Activated T-cell treated with anti-CD3 and anti-CD28 coated beads for 24 hours (primary cell): Measurements from ENCODE around the gene CBX3.
"Not testable (repeated sequence)": the region's sequence is repeated elsewhere in the genome, so short reads cannot be mapped to it uniquely, and the experiment has no call there.

Experiments
- DNase-seq: peaks from one replicate; pipeline ENCODE4 v3.0.0-alpha.2; 2020; ENCODE audit warnings: low read depth

Gene CBX3

GRCh38 chr7:26201247-26202018, at the start of gene CBX3:
Gene CBX3, plus strand, starts transcription at chr7:26201745. Its CDS starts 1,254 bp downstream, at chr7:26202999.
- peak; percentile 87 for DNase-seq

GRCh38 chr7:26151953-26152781, 49.4 kb upstream of the CBX3 start, which contains the start of gene NFE2L3:
Gene NFE2L3, plus strand, starts transcription at chr7:26152198. Its CDS starts 301 bp downstream, at chr7:26152499.
- peak; percentile 82 for DNase-seq

GRCh38 chr7:26152782-26153240, 48.7 kb upstream of the CBX3 start:
- peak; percentile 20 for DNase-seq

DNA sequence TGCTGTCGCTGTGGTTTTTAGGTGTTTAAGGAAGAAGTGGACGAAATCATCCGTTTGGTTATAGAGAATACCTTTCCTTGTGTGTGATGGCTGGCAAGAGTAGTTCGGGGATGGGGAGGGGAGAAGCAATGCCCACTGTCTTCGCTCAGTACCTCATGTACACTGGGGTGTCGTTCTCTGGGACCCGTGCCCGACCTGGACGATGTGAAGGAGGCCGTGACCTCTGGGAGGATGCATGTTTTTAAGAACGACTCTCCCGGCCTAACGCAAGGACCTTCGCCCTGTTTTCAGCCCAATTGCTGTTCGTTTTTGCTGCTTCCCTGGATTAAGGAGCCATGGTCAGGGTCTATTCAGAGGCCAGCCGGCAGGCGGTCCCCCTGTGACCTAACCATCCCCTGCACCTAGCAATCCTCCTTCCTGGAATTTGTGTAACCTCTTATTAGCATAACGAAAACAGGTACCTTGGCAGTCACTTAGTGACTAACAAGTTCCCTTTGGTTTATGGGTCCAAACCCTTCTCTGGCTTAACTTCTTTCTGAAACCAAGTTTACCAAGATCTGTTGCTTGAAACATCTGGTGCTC, 48.2 kb upstream of the CBX3 start:
- DNase-seq, result peak; percentile 32

DNA sequence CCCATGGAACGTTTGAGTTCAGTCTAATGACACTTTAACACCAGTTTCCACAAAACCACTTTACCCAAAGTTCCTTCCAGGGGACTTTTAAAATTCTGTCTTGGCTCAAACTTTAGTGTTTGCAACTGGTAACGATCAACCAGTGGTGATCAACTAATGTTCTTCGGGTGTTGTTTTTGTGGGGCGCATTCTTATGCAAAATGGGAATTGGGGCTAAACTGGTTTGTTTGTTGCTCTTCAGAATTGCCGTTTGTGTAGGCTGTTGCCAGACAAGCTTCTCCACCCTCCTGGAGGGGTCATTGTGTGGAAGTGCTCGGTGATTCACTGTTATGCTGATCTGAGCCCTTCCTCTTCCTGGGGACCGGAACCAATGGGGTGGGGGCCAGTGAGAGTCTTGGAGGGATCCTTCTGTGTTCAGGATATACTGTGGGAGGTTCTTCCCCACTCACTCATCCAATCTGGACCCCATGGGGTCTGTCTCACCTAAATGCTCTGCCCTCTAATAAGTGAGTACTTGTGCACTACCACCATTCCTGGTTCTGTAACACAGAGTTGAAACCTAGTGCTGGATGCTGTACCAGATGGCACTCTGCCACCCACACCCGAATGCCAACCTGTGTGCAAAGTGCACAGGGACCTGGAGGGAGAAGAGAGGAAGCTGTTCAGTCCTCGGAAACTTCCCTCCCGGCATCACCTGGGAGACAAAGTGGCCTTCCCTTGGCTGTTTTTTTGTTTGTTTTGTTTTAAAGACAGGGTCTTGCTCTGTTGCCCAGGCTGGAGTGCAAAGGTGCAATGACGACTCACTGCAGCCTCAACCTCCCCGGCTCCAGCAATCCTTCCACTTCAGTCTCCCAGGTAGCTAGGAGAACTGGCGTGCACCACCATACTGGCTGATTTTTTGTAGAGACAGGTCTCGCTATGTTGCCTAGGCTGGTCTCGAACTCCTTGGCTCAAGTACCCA, 47.4 kb upstream of the CBX3 start:
- DNase-seq, result peak; percentile 32

DNA sequence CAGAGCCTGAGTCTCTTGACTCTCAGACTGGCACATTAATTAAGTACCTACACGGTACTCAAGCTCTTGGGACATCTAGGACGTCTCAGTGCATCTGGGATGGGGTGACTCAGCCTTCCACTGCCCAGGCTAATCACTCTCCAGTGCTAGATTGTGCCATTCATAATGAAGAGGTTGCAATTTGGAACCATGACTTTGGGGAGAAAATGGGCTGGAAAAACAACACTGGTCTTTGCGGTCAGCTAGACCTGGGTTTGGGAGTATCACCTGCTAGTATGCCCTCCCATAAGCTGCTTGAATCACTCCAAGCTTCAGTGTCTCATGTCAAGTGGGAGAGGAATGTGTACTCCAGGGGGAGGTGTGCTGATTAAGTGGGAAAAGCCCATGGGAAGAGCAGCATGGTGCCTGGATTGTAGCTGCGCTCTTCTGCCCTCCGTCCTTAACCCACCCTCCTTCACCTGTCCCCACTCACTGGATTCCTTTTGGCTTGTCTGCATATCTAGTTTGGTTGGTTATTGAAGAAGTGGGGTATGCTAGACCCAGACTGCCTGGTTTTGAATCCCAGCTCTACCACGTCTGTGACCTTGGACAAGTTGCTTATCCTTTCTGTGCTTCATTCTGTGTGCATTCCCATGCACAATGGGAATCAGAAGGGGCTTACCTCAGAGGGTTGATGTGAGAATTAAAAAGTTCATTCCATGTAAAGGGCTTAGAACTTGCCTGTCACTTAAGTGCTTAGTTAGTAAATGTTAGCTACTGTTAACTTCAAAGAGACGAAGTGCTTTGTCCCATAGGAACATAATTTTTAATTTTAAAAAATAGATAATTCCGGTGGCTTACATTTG, 45.8 kb upstream of the CBX3 start:
- no peak for DNase-seq

- peak; percentile 53 for DNase-seq
Measured at GRCh38 chr7:26156451-26157420, 44.8 kb upstream of the CBX3 start.

GRCh38 chr7:26157520-26158105, 43.9 kb upstream of the CBX3 start:
- no peak for DNase-seq

GRCh38 chr7:26159243-26159642, 42.3 kb upstream of the CBX3 start:
- DNase-seq, result no peak

- no peak for DNase-seq
Measured at GRCh38 chr7:26160896-26161295, 40.6 kb upstream of the CBX3 start.

DNA sequence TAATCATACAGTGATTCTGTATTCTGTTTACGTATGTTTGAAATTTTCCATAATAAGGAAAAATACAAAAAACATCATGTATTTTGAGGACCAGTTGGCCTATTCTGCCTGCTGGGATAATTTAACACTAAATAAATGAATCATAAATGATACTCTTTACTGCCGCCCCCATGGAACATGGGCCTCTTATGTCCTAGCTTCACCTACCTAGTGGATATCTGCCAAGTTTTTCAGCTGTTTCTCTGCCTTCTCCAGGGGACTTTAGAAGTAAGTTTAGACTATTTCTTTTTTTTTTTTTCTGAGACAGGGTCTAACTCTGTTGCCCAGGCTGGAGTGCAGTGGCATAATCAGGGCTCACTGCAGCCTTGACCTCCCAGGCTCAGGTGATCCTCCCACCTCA, 39.1 kb upstream of the CBX3 start:
- DNase-seq, result no peak

DNA sequence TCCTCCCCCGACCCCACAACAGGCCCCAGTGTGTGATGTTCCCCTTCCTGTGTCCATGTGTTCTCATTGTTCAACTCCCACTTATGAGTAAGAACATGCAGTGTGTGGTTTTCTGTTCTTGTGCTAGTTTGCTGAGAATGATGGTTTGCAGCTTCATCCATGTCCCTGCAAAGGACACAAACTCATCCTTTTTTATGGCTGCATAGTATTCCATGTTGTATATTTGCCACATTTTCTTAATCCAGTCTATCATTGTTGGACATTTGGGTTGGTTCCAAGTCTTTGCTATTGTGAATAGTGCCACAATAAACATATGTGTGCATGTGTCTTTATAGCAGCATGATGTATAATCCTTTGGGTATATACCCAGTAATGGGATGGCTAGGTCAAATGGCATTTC, 37.7 kb upstream of the CBX3 start:
- DNase-seq, result not testable (repeated sequence)

- DNase-seq, result no peak
Measured at GRCh38 chr7:26165950-26166683, 35.4 kb upstream of the CBX3 start.

DNA sequence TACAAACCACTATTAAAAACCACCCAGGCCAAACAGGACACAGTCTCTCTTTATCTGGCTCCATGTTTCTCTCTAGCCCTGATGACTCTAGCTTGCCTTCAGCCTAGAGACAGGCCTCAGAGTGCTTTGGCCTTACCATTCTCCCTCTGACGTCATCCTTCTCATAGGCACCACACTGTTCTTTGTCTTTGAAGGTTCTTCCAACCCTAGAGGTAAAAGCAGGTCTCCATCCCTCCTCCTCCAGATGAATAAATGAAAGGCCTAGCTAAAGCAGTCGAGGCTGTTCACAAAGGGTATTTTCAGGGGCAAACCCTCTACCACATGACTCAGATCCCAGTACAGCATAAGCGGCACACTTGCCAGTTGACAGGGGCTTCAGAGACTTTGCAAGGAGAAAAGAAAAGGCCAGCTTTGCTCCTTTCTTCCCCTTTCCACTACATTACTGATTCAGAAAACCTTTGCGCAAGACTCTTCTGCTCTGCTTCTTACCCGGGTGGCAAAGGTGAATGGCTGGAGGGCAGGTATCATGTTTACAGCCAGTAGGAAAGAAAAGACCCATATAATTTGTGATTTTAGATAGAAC, 34.8 kb upstream of the CBX3 start:
- no peak for DNase-seq

DNA sequence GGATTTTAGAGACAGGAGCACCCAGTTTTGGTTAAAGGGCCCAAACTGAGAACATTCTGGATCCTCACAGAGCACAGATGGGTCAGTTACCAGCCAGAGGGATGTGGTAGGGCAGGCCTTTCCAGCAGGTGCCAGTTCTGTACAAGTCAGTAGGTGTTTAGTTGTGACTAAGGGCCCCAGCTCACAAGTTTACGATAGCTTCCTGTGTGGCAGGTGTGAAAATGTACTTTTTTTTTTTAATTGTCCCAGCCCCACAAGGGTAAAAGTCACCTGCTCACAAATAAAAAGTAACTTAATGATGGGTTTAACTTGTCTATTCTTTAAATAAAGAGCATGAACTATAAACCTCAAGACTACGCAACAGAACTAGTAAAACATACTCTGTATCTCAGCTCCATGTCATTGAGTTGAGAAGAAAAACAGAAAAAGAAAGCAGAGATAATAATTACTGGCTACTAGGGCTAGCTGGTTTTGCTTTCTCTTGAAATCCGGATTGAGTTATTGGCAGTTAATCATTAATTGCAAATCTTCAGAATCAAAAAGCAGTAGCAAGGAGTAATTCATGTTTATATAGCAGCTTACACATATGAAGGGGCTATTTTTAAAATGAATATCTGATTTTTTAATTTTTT, 34.1 kb upstream of the CBX3 start:
- no peak for DNase-seq

- DNase-seq, result no peak
Measured at GRCh38 chr7:26168458-26169023, 33.0 kb upstream of the CBX3 start.

DNA sequence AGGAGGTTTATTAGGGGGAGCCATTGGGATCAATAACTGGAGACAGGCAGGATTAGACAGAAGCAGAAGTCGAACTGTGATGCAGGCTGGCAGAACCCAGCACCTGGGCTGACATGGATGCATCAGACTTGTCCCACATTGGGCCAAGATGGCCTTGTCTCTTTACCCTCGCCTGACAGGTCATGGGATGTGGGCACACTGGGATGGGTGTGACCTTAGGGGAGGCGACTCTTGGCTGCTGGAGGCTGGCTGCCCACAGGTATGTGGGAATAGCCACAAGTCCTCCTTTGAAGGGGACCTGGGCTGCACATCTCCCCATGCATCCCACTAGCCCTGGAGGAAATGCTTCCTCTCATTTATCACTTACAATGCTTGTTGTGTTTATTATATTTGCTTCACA, 32.3 kb upstream of the CBX3 start:
- DNase-seq, result no peak
